Gastroesophageal sphincter (tissue), 3 donors: ENCODE data around the gene RNF157.
"Not testable (repeated sequence)": the region's sequence is repeated elsewhere in the genome, so short reads cannot be mapped to it uniquely, and the experiment has no call there.

Source experiments
- EP300 ChIP-seq: sonication (generic); formaldehyde crosslinking; IDR thresholded peaks from one replicate; pipeline ENCODE4 v1.6.1; 2017; ENCODE audit warnings: antibody characterized with exemption, mild to moderate bottlenecking
- POLR2A ChIP-seq, 2 donors: fragments of 450-650 bp; IDR thresholded peaks; one replicate each; pipeline ENCODE4 v1.6.1; 2017; ENCODE audit warnings: antibody characterized with exemption in 2 of 2, mild to moderate bottlenecking in 2 of 2, moderate library complexity in 1 of 2
- POLR2AphosphoS5 ChIP-seq: sonication (generic); formaldehyde crosslinking; IDR thresholded peaks from one replicate; pipeline ENCODE4 v1.6.1; 2017; ENCODE audit warnings: antibody characterized with exemption
- TF ChIP-seq, protein P1 (sequence below), 4 experiments: fragments of 200-600 bp in 2 of 4; fragments of 450-650 bp in 2 of 4; sonication (generic) in 1 of 4; IDR thresholded peaks; one replicate each; pipeline ENCODE4 v1.5.1; 2017 to 2019; ENCODE audit warnings: antibody characterized with exemption in 4 of 4, mild to moderate bottlenecking in 2 of 4, moderate library complexity in 2 of 4

DNA sequence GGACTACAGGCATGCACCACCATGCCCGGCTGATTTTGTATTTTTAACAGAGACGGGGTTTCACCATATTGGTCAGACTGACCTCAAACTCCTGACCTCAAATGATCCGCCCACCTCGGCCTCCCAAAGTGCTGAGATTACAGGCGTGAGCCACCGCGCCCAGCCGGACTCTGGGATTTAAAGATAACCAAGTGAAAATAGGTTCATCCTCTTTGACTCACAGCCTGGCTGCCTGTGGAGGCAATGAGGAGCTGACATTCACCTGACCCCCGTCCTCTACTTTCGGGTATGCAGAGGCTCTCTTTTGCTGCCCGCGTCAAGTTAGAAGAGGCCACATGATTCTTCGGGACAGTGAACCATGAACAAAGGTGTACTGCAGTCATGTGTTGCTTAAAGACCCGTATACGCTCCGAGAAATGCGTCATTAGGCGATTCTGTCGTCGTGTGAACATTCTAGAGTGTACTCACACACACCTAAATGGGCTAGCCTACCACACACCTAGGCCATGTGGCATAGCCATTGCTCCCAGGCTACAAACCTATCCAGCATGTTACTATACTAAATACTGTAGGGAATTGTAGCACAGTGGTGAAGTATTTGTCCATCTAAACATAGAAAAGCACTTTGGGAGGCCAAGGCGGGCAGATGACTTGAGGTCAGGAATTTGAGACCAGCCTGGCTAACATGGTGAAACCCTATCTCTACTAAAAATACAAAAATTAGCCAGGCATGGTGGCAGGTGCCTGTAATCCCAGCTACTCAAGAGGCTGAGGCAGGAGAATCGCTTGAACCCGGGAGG, 12.9 kb upstream of the RNF157 start:
- TF ChIP-seq, protein P1, sequence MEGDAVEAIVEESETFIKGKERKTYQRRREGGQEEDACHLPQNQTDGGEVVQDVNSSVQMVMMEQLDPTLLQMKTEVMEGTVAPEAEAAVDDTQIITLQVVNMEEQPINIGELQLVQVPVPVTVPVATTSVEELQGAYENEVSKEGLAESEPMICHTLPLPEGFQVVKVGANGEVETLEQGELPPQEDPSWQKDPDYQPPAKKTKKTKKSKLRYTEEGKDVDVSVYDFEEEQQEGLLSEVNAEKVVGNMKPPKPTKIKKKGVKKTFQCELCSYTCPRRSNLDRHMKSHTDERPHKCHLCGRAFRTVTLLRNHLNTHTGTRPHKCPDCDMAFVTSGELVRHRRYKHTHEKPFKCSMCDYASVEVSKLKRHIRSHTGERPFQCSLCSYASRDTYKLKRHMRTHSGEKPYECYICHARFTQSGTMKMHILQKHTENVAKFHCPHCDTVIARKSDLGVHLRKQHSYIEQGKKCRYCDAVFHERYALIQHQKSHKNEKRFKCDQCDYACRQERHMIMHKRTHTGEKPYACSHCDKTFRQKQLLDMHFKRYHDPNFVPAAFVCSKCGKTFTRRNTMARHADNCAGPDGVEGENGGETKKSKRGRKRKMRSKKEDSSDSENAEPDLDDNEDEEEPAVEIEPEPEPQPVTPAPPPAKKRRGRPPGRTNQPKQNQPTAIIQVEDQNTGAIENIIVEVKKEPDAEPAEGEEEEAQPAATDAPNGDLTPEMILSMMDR (IDR thresholded peaks at IDR 0.05), result not testable (repeated sequence)
- not testable (repeated sequence) for TF ChIP-seq EP300; POLR2A (IDR thresholded peaks at IDR 0.05); POLR2AphosphoS5
